Transverse colon (tissue), 4 donors: ENCODE results near the gene PCBP3. TPM values are rescaled to one million over a fixed set of nuclear protein-coding genes. Genes with fewer than 3 reads are reported as not detected.
"Not testable (repeated sequence)": the region's sequence is repeated elsewhere in the genome, so short reads cannot be mapped to it uniquely, and the experiment has no call there.

ENCODE experiments used
- DNase-seq: peaks from one replicate; pipeline ENCODE4 v3.0.0-alpha.2; 2019
- H3K27ac ChIP-seq, 4 donors: fragments of 200-600 bp; sonication (generic); 2 replicates each; pipeline ENCODE4 v1.5.1; 2016 to 2018; ENCODE audit warnings: inconsistent platforms in 4 of 4
- H3K27me3 ChIP-seq: fragments of 200-600 bp; sonication (generic); 2 replicates; pipeline ENCODE4 v1.5.1; 2017; ENCODE audit warnings: inconsistent platforms
- H3K36me3 ChIP-seq, 4 donors: fragments of 200-600 bp; sonication (generic); 2 replicates each; pipeline ENCODE4 v1.5.1; 2017 to 2019; ENCODE audit warnings: inconsistent platforms in 4 of 4
- H3K4me1 ChIP-seq, 4 donors: fragments of 200-600 bp; sonication (generic); 2 replicates each; pipeline ENCODE4 v1.5.1; 2017 to 2020; ENCODE audit warnings: inconsistent platforms in 4 of 4
- H3K4me3 ChIP-seq, 4 donors: fragments of 200-600 bp; sonication (generic); 1 replicate in 1 of 4; 2 replicates in 3 of 4; pipeline versions ENCODE4 v1.5.1 to v1.6.1; 2017 to 2019; ENCODE audit warnings: inconsistent platforms in 4 of 4
- H3K9me3 ChIP-seq, 2 donors: fragments of 200-600 bp; sonication (generic); 2 replicates each; pipeline ENCODE4 v1.5.1; 2017 to 2019; ENCODE audit warnings: inconsistent platforms in 2 of 2
- CTCF ChIP-seq, 5 experiments: fragments of 200-600 bp in 3 of 5; fragments of 450-650 bp in 2 of 5; sonication (generic) in 3 of 5; IDR thresholded peaks; 1 replicate in 2 of 5; 2 replicates in 3 of 5; pipeline ENCODE4 v1.5.1; 2016 to 2017; ENCODE audit warnings: antibody characterized with exemption in 5 of 5, inconsistent platforms in 3 of 5, mild to moderate bottlenecking in 2 of 5, moderate library complexity in 1 of 5
- EP300 ChIP-seq: sonication (generic); formaldehyde crosslinking; IDR thresholded peaks from one replicate; pipeline ENCODE4 v1.6.1; 2017; ENCODE audit warnings: antibody characterized with exemption, low read depth
- POLR2A ChIP-seq: fragments of 450-650 bp; IDR thresholded peaks from one replicate; pipeline ENCODE4 v1.6.1; 2016; ENCODE audit warnings: antibody characterized with exemption, mild to moderate bottlenecking, moderate library complexity
- POLR2AphosphoS5 ChIP-seq, 3 donors: sonication (generic); formaldehyde crosslinking; IDR thresholded peaks; one replicate each; pipeline ENCODE4 v1.6.1; 2016; ENCODE audit warnings: antibody characterized with exemption in 3 of 3
- WGBS, 2 donors: methylation state at CpG; one replicate each; pipeline ENCODE4 v1.1.5; 2018; ENCODE audit warnings: low coverage in 1 of 2; 5-methylcytosine and 5-hydroxymethylcytosine counted together
- in situ Hi-C, 4 donors: fragments of 200-750 bp; cut with MboI; loops; one replicate each; pipeline versions ENCODE4 v1.15.0 to v1.15.1; 2017; ENCODE audit warnings: low sequenced_read_pairs in 3 of 4, low pct_ligation_motif_present in 1 of 4, low pct_unique_long_range_greater_than_20kb in 1 of 4
- intact Hi-C: fragments of 100-400 bp; cut with DNase I; formaldehyde crosslinking; loops from one replicate; pipeline ENCODE4 v1.15.1; 2023; ENCODE audit warnings: low total_unique reads
- total RNA-seq, 4 donors: library from RNA; depleted of rRNA; stranded (reverse); fragments of >200 nt; gene quantifications; one replicate each; pipeline ENCODE4 v1.1.0, GENCODE V29; 2016

The PCBP3 gene
- total RNA-seq, 4 donors from 2014 or later = 0.80 to 7.8 (median 5.3) TPM

GRCh38 chr21:45895778-45896370, 252.3 kb downstream of the PCBP3 start:
- Histone ChIP-seq H3K27ac (no peak overlapping the region), H3K4me3 (no peak overlapping the region), H3K4me1 (peaks cover 0 to 18% (median 14%) of the 10 kb centered on the region in 4 donors), H3K36me3 (no peaks in the 10 kb centered on the region), H3K27me3 (no peaks in the 10 kb centered on the region), H3K9me3 (no peaks in the 10 kb centered on the region)
- 83% methylated on average over 16 of the region's 17 CpGs; no CpG with 5 or more reads in 1 of the 2 donors for WGBS, 2 donors
- intact Hi-C loops (no loop called here), in situ Hi-C loops (loop anchor here in 1 of 4 donors (10.0 kb wide), 1 partner anchor 1021 kb away; the partner anchor contains the start of gene PTTG1IP)
- no peak for TF ChIP-seq POLR2A
- no peak for TF ChIP-seq POLR2AphosphoS5 (IDR thresholded peaks at IDR 0.05)
- TF ChIP-seq EP300 = no peak
- DNase-seq = no peak

GRCh38 chr21:45896431-45896830, 252.9 kb downstream of the PCBP3 start:
- in situ Hi-C loops = loop anchor here in 1 of 4 donors (10.0 kb wide), 1 partner anchor 1022 kb away; the partner anchor contains the start of gene PTTG1IP
- intact Hi-C loops, DNase-seq: not testable (repeated sequence)

GRCh38 chr21:45897191-45898027, 253.9 kb downstream of the PCBP3 start:
- Histone ChIP-seq H3K9me3 (no peaks in the 10 kb centered on the region), H3K27me3 (no peaks in the 10 kb centered on the region), H3K27ac (no peak overlapping the region), H3K36me3 (no peaks in the 10 kb centered on the region), H3K4me3 (no peak overlapping the region), H3K4me1 (peaks cover 0 to 9% (median 8%) of the 10 kb centered on the region in 4 donors)
- intact Hi-C loops = no loop called here
- 89% methylated on average over 24 of the region's 25 CpGs; no CpG with 5 or more reads in 1 of the 2 donors for WGBS, 2 donors
- in situ Hi-C loops = loop anchor here in 1 of 4 donors (10.0 kb wide), 1 partner anchor 1023 kb away; the partner anchor contains the start of gene PTTG1IP
- no peak for TF ChIP-seq CTCF (IDR thresholded peaks at IDR 0.05)
- TF ChIP-seq POLR2AphosphoS5 (IDR thresholded peaks at IDR 0.05) = no peak
- TF ChIP-seq POLR2A = no peak
- no peak for TF ChIP-seq EP300
- DNase-seq = no peak

More at GRCh38 chr21:45896431-45896830, 252.9 kb downstream of the PCBP3 start:
- not testable (repeated sequence) for H3K36me3 ChIP-seq, H3K9me3 ChIP-seq, H3K27ac ChIP-seq, H3K4me3 ChIP-seq, H3K27me3 ChIP-seq
- WGBS, 2 donors = 84% methylated on average over 12 to 15 of the region's 18 CpGs
- H3K4me1 ChIP-seq = peaks cover 0 to 18% (median 14%) of the 10 kb centered on the region in 4 donors

- Histone ChIP-seq H3K36me3 (no peaks in the 10 kb centered on the region), H3K9me3 (no peaks in the 10 kb centered on the region), H3K4me1 (peaks cover 0 to 7% (median 6%) of the 10 kb centered on the region in 4 donors), H3K4me3 (no peak overlapping the region), H3K27ac (no peak overlapping the region), H3K27me3 (no peaks in the 10 kb centered on the region)
- DNase-seq = no peak
- in situ Hi-C loops (loop anchor here in 1 of 4 donors (10.0 kb wide), 1 partner anchor 1023 kb away; the partner anchor contains the start of gene PTTG1IP), intact Hi-C loops (no loop called here)
- TF ChIP-seq POLR2A (no peak), EP300 (no peak), POLR2AphosphoS5 (IDR thresholded peaks at IDR 0.05) (no peak), CTCF (IDR thresholded peaks at IDR 0.05) (no peak)
- 69% methylated on average over 8 of the region's 8 CpGs; no CpG with 5 or more reads in 1 of the 2 donors for WGBS, 2 donors
Observed at GRCh38 chr21:45898028-45898350, 254.5 kb downstream of the PCBP3 start.

- in situ Hi-C loops = loop anchor here in 1 of 4 donors (10.0 kb wide), 1 partner anchor 1024 kb away; the partner anchor contains the start of gene PTTG1IP
- WGBS, 2 donors = 79% methylated on average over 24 of the region's 24 CpGs; no CpG with 5 or more reads in 1 of the 2 donors
- Histone ChIP-seq H3K4me1 (peaks cover 0 to 5% (median 4%) of the 10 kb centered on the region in 4 donors), H3K36me3 (no peaks in the 10 kb centered on the region), H3K4me3 (no peak overlapping the region), H3K27me3 (no peaks in the 10 kb centered on the region), H3K9me3 (no peaks in the 10 kb centered on the region), H3K27ac (no peak overlapping the region)
- TF ChIP-seq EP300 (no peak), CTCF (IDR thresholded peaks at IDR 0.05) (no peak), POLR2A (no peak), POLR2AphosphoS5 (IDR thresholded peaks at IDR 0.05) (no peak)
- no peak for DNase-seq
- intact Hi-C loops = no loop called here
Observed at GRCh38 chr21:45898781-45899180, 255.3 kb downstream of the PCBP3 start.
